Lung (tissue), 12 donors: Measurements from ENCODE around the gene UQCRHL. TPM values are rescaled to one million over a fixed set of nuclear protein-coding genes. Genes with fewer than 3 reads are reported as not detected.

Experiments used
- ATAC-seq: fragments of 200-7000 bp; cut with Tn5 transposase; one replicate; pipeline ENCODE4 v1.9.1; 2020; ENCODE audit warnings: moderate number of reproducible peaks; ENCODE audit not compliant: insufficient read depth, low FRiP score
- DNase-seq, 3 donors: peaks; one replicate each; pipeline ENCODE4 v3.0.0-alpha.2; 2013 to 2017
- H3K27ac ChIP-seq, 2 donors: one replicate each; pipeline ENCODE4 v1.5.1; 2013; ENCODE audit warnings: mild to moderate bottlenecking in 2 of 2, moderate library complexity in 2 of 2, control low read depth in 1 of 2, inconsistent platforms in 1 of 2, low read depth in 1 of 2, low read length in 1 of 2
- H3K27me3 ChIP-seq, 3 donors: one replicate each; pipeline ENCODE4 v1.5.1; 2013; ENCODE audit warnings: low read length in 2 of 3; ENCODE audit not compliant: control insufficient read depth in 3 of 3, insufficient read depth in 3 of 3
- H3K36me3 ChIP-seq, 4 donors: one replicate each; pipeline ENCODE4 v1.5.1; 2013; ENCODE audit warnings: low read length in 4 of 4, mild to moderate bottlenecking in 1 of 4, moderate library complexity in 1 of 4; ENCODE audit not compliant: control insufficient read depth in 4 of 4, insufficient read depth in 4 of 4
- H3K4me1 ChIP-seq, 5 donors: one replicate each; pipeline ENCODE4 v1.5.1; 2013; ENCODE audit warnings: low read length in 5 of 5, mild to moderate bottlenecking in 2 of 5, moderate library complexity in 1 of 5; ENCODE audit not compliant: control insufficient read depth in 5 of 5, insufficient read depth in 5 of 5
- H3K4me3 ChIP-seq: one replicate; pipeline ENCODE4 v1.5.1; 2013; ENCODE audit warnings: mild to moderate bottlenecking, control low read depth, moderate library complexity
- H3K9ac ChIP-seq, 2 donors: one replicate each; pipeline ENCODE4 v1.5.1; 2013; ENCODE audit warnings: low read length in 2 of 2, control low read depth in 1 of 2; ENCODE audit not compliant: insufficient read depth in 1 of 2
- H3K9me3 ChIP-seq, 4 donors: one replicate each; pipeline ENCODE4 v1.5.1; 2013; ENCODE audit warnings: low read length in 3 of 4, mild to moderate bottlenecking in 1 of 4, moderate library complexity in 1 of 4; ENCODE audit not compliant: control insufficient read depth in 4 of 4, insufficient read depth in 3 of 4
- WGBS, 2 donors: extraction: QIAGEN DNeasy Blood & Tissue Kit; methylation state at CpG; one replicate each; pipeline ENCODE4 v1.1.7; 2013; 5-methylcytosine and 5-hydroxymethylcytosine counted together
- polyA plus RNA-seq, 2 donors: library from polyadenylated mRNA; stranded (reverse); fragments of 200-250 nt; gene quantifications; one replicate each; pipeline ENCODE4 v1.2.1, GENCODE V29; 2013
- total RNA-seq, 2 donors: library from RNA; depleted of rRNA in 1 of 2; stranded (reverse); fragments of >200 nt in 1 of 2; gene quantifications; one replicate each; pipeline ENCODE4 v1.2.1, GENCODE V29; 2014 to 2021
- TF ChIP-seq, protein P1 (sequence below): IDR thresholded peaks from 2 replicates; pipeline ENCODE4 v1.5.1; 2012; ENCODE audit warnings: mild to moderate bottlenecking; ENCODE audit errors: control extremely low read depth, extremely low read depth
- donor health status: control.
- donor health status: control.
- donor health status: Bipolar disorder and iron deficiency.
- donor health status: healthy.
- donor health status: DM: yes; HTN: yes; CAD: no.

Gene UQCRHL
- total and polyA plus RNA-seq, 4 donors: 1.1 to 4.6 (median 1.7) TPM

DNA sequence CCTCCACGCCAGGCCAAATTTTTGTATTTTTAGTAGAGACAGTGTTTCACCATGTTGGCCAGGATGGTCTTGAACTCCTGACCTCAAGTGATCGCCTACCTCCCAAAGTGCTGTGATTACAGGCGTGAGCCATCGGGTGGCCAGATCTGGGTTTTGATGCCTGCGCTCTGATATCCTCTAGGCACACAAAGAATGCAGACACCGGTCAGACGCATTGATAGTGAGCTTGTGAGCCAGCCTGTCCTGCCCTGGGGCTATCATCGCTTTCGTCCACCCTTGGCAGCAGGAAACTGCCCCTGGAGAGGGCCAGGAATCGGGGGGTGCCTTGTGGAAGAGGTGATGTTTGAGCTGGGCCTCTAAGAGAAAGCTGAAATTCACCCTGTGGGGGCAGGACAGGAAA is 44.9 kb downstream of the UQCRHL start:
- Histone ChIP-seq H3K9me3 (no peaks in the 10 kb centered on the region), H3K36me3 (peaks cover 0 to 20% (median 3%) of the 10 kb centered on the region in 4 donors), H3K4me3 (no peak overlapping the region), H3K4me1 (peaks cover 0 to 37% (median 12%) of the 10 kb centered on the region in 5 donors), H3K9ac (no peak overlapping the region), H3K27me3 (no peaks in the 10 kb centered on the region), H3K27ac (no peak overlapping the region)
- 75 to 81% methylated on average over 10 of the region's 10 CpGs for WGBS, 2 donors
- TF ChIP-seq, protein P1, sequence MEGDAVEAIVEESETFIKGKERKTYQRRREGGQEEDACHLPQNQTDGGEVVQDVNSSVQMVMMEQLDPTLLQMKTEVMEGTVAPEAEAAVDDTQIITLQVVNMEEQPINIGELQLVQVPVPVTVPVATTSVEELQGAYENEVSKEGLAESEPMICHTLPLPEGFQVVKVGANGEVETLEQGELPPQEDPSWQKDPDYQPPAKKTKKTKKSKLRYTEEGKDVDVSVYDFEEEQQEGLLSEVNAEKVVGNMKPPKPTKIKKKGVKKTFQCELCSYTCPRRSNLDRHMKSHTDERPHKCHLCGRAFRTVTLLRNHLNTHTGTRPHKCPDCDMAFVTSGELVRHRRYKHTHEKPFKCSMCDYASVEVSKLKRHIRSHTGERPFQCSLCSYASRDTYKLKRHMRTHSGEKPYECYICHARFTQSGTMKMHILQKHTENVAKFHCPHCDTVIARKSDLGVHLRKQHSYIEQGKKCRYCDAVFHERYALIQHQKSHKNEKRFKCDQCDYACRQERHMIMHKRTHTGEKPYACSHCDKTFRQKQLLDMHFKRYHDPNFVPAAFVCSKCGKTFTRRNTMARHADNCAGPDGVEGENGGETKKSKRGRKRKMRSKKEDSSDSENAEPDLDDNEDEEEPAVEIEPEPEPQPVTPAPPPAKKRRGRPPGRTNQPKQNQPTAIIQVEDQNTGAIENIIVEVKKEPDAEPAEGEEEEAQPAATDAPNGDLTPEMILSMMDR: no peak
- DNase-seq (no peak), ATAC-seq (no peak)

DNA sequence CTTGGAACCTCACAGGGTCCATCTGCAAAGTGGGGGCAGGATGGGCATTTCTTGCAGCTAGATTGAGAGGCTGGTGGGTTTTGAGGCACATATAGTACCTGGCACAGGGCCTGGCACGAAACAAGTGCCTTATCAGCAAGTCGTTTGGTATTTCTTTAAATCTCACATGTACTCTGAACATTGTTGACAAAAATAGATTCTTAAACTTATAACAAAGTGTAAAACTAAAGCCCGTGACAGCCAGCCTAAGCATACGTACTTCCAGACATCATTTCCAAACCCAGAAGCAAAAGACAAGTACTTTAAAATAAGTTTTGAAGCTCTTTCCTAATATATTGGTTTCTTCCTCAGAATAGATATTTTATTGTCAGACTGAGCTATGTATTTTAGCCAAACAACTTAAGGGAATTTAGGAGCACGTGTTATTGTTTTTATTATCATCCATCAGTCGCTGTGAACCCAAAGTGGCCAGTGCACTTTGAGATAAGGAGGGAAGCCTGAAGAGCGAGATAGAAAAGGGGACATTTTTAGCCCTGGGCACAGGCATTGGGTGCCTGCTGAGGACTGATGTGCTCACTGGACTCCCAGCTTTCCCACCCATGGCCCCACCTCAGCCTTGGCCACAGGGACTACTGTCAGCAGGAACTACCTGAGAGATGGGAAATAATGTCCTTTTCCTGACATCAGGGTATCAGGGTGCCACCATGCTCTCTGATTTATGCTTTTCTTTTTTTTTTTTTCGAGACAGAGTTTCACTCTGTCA is 45.9 kb downstream of the UQCRHL start:
- peaks cover 0 to 16% (median 3%) of the 10 kb centered on the region in 4 donors for H3K36me3 ChIP-seq
- WGBS, 2 donors: 50 to 55% methylated on average over 8 of the region's 8 CpGs
- no peaks in the 10 kb centered on the region for H3K9me3 ChIP-seq
- H3K9ac ChIP-seq: peak overlapping the region in 1 of 2 donors; percentile 51
- TF ChIP-seq, protein P1: no peak
- H3K27me3 ChIP-seq: no peaks in the 10 kb centered on the region
- no peak overlapping the region for H3K4me3 ChIP-seq
- DNase-seq (peak in 1 of 3 donors; percentile 52), ATAC-seq (no peak)
- peak overlapping the region; percentile 46 to 59 for H3K27ac ChIP-seq
- H3K4me1 ChIP-seq: peaks cover 0 to 43% (median 12%) of the 10 kb centered on the region in 5 donors

DNA sequence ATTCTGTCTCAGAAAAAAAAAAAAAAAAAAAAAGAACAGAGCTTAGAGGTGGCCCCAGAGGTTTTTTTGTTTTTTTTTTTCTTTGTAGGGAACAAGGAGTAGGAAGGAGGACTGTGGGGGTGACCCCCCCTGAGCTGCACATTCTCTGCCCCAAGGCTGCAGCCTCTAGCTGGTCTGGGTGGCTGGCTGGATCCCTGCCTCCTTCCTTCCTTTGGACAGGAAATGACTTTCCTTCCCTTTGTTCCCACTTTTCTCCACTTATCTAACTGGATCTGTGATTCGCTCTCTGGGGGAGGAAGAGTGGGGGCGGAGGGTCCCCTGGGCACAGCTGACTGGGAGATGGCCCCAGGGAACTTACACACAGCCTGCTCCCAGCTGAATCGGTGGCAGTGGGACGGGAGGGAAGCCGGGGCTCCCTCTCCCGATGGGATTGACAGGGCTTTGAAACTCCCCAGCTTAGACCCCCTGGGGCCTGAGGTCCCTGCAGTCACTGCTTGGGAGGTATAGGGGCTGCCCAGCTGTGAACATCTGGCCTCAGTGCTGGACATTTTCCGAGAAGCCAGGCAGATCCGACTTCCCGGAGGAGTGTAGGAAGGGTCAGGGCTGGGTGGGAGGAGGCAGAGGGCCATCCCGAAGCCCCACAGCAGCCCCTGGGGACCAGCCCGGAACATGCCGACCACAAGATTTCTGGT is 46.8 kb downstream of the UQCRHL start:
- 40 to 41% methylated on average over 12 of the region's 12 CpGs for WGBS, 2 donors

More for the DNA sequence above, 46.8 kb downstream of the UQCRHL start:
- ATAC-seq: peak; percentile 36
- Histone ChIP-seq H3K27me3 (no peaks in the 10 kb centered on the region), H3K9me3 (no peaks in the 10 kb centered on the region), H3K4me1 (peaks cover 0 to 39% (median 12%) of the 10 kb centered on the region in 5 donors), H3K27ac (peak overlapping the region; percentile 29 to 46), H3K9ac (peak overlapping the region in 1 of 2 donors; percentile 51), H3K4me3 (no peak overlapping the region), H3K36me3 (peaks cover 0 to 12% (median 3%) of the 10 kb centered on the region in 4 donors)
- DNase-seq: peak; percentile 97 to 98 (median 98)
- TF ChIP-seq, protein P1: no peak
